Brain microvascular endothelial cell (primary cell): ENCODE measurements around the gene PEX1.
A peak's percentile ranks its signal among the peaks of the same experiment; 100 is the strongest.

Experiments
- DNase-seq: peaks from one replicate; pipeline ENCODE4 v3.0.0-alpha.2; 2020
- H3K27ac ChIP-seq: fragments of 250-450 bp; sonication (Bioruptor Pico); 2 replicates; pipeline ENCODE4 v1.5.1; 2020; ENCODE audit warnings: mild to moderate bottlenecking, moderate library complexity
- H3K27me3 ChIP-seq: fragments of 250-450 bp; sonication (Bioruptor Pico); replicated peaks from 2 replicates; pipeline ENCODE4 v1.5.1; 2020; ENCODE audit warnings: mild to moderate bottlenecking
- H3K36me3 ChIP-seq: fragments of 250-450 bp; sonication (Bioruptor Pico); replicated peaks from 2 replicates; pipeline ENCODE4 v1.5.1; 2020; ENCODE audit warnings: mild to moderate bottlenecking
- H3K4me3 ChIP-seq: 2 replicates; pipeline ENCODE4 v1.5.1; 2011; ENCODE audit warnings: low read depth, mild to moderate bottlenecking, control low read depth, low read length, moderate library complexity
- in situ Hi-C: cut with HindIII; loops from 2 replicates; pipeline ENCODE4 v1.10.0; 2017; ENCODE audit warnings: low sequenced_read_pairs, low pct_ligation_motif_present
- TF ChIP-seq, protein P1 (sequence below): IDR thresholded peaks from 2 replicates; pipeline ENCODE4 v1.5.1; 2011; ENCODE audit warnings: low read depth, mild to moderate bottlenecking, moderate library complexity, low read length, control low read depth, inconsistent platforms; ENCODE audit errors: missing control alignments

PEX1 gene

DNA sequence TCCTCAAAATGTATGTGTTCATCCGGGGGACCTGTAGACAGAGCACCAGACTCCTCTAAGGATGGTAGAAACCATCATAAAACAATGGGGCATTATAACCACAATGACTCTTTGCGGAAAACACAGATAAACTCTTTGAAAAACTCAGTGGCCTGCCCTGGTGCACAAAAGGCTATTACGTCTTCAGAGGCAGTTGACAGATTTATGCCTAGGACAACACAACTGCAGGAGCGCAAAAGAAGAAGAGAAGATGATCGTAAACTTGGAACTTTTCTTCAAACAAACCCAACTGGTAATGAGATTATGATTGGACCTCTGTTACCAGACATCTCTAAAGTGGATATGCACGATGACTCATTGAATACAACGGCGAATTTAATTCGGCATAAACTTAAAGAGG is 6.3 kb upstream of the PEX1 start:
- DNase-seq = no peak
- in situ Hi-C loops = no loop called here
- Histone ChIP-seq H3K27ac (no peak overlapping the region), H3K4me3 (no peak overlapping the region), H3K27me3 (no peaks in the 10 kb centered on the region), H3K36me3 (peaks cover 33% of the 10 kb centered on the region)
- TF ChIP-seq, protein P1, sequence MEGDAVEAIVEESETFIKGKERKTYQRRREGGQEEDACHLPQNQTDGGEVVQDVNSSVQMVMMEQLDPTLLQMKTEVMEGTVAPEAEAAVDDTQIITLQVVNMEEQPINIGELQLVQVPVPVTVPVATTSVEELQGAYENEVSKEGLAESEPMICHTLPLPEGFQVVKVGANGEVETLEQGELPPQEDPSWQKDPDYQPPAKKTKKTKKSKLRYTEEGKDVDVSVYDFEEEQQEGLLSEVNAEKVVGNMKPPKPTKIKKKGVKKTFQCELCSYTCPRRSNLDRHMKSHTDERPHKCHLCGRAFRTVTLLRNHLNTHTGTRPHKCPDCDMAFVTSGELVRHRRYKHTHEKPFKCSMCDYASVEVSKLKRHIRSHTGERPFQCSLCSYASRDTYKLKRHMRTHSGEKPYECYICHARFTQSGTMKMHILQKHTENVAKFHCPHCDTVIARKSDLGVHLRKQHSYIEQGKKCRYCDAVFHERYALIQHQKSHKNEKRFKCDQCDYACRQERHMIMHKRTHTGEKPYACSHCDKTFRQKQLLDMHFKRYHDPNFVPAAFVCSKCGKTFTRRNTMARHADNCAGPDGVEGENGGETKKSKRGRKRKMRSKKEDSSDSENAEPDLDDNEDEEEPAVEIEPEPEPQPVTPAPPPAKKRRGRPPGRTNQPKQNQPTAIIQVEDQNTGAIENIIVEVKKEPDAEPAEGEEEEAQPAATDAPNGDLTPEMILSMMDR = no peak

DNA sequence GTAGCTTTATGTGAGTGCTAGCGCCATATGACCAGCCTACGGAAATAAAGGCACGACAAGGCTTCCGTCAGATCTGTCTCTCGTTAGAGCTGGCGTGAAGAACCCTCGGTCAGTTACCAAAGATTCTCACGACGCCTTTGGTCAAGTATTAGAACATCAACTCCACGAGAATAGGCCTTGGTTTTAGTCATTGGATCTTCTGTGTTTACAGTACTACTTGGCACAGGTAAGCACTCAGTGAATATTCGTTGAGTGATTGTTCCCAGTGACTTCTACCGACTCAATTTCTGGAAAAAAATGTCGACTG is 591 bp upstream of the PEX1 start:
- peak overlapping the region; percentile 81 for H3K4me3 ChIP-seq
- in situ Hi-C loops = no loop called here
- no peak for DNase-seq

DNA sequence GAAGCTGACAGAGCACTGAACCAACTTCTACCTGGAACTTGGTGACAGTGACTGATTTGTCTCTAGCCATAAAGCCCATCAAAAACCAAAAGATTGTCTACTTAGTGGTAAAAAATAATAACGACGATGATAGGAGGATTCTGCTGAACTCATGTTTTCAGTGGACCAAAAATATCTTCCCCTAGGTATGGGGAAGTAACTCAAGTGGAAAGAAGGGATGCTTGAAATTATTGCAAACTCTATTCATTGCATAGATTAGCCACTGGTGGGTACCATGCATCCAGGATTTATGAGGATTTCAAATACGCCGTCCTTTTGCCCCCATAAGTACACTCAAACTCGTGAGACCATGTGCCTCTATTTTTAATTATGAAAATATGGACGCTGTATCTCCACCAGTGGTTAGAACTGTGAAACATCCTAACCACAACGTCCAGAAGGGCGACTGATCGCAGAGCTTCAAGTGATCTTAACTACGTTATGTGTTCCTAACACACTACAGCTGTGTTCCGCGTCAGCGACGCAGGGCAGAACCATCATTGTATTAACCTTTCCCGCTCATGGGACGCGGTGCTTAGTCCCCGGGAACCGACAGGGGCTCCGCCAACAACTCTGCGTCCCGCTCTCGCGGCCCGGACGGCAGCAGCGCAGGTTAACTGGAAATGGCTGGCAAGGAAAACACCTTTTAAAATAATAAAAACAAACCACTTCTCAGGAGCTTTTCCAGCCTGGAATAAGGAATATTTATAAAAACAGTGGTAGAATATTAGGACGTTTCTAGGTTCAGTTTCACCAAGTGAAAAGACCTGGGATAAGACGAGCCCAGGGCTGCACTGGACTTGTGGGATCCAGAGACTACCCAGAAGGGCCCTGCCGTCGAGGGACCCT is 776 bp downstream of the PEX1 start:
- H3K27me3 ChIP-seq = no peaks in the 10 kb centered on the region
- peaks cover 6% of the 10 kb centered on the region for H3K36me3 ChIP-seq
- TF ChIP-seq, protein P1 = peak; percentile 46
- peak overlapping the region; percentile 81 for H3K4me3 ChIP-seq
- in situ Hi-C loops = no loop called here
- DNase-seq = peak; percentile 48
- peak overlapping the region; percentile 49 for H3K27ac ChIP-seq

More for the DNA sequence above, 591 bp upstream of the PEX1 start:
- TF ChIP-seq, protein P1 = no peak
- no peaks in the 10 kb centered on the region for H3K27me3 ChIP-seq
- peak overlapping the region; percentile 94 for H3K27ac ChIP-seq
- H3K36me3 ChIP-seq = peaks cover 16% of the 10 kb centered on the region

DNA sequence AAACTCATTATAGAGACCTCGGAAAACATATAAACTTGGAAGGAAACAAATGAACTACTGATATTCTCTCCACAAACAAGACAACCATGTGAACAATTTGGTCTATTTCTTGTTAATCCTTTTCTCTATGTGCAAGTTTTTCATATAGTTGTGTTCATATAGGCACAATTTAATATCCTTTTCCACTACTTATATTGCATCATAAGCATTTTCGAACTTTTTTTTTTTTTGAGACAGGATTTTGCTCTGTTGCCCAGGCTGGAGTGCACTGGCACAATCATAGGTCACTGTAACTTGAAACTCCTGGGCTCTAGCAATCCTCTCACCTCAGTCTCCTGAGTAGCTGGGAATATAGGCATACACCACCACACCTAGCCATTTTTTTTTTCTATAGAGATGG is 5.2 kb downstream of the PEX1 start:
- H3K36me3 ChIP-seq = no peaks in the 10 kb centered on the region
- no peak for DNase-seq
- H3K27ac ChIP-seq = no peak overlapping the region
- H3K27me3 ChIP-seq = no peaks in the 10 kb centered on the region
- TF ChIP-seq, protein P1 = no peak
- H3K4me3 ChIP-seq = no peak overlapping the region
- in situ Hi-C loops = no loop called here

DNA sequence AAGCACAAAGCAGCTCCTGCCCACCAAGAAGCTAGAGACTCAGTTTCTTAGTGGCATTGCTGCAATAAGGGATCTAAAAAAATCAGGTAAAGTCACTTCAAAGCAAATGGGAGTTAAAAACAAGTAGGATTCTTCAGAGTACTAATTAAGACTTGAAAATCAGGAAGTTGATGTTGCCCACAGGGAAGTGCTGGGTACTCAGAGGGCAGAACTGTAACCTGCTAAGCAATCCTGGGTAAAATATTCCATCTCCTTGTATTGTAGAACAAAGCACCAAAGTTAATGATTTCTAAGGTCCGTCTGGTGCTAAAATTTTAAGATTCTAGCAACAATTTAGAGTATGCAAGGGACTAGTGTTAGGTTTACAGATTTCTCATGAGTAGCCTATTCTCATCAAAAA is 8.3 kb downstream of the PEX1 start:
- Histone ChIP-seq H3K27me3 (no peaks in the 10 kb centered on the region), H3K4me3 (no peak overlapping the region), H3K27ac (no peak overlapping the region), H3K36me3 (no peaks in the 10 kb centered on the region)
- no peak for DNase-seq
- TF ChIP-seq, protein P1 = no peak
- in situ Hi-C loops = no loop called here

DNA sequence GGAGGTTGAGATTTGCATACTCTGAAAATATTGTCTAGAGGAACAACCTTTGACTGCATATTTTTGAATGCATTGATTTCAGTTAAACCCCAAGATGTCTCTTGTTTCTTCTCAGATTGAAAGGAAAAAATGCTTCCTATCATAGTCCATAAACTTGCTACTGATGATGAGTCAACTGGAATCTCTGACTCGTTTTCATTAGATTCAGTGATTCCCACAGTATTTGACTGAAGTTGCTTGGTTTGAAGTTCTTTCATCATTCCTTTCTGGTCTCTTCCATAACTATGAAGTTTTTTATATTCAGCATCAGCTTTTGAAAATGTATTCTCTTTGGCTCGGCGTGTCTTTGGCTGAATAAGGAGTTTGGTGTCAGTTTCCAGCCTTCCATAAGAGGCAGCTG is 10.7 kb downstream of the PEX1 start:
- in situ Hi-C loops = no loop called here
- peak; percentile 1 for DNase-seq
- no peaks in the 10 kb centered on the region for H3K27me3 ChIP-seq
- H3K27ac ChIP-seq = no peak overlapping the region
- no peaks in the 10 kb centered on the region for H3K36me3 ChIP-seq
- no peak overlapping the region for H3K4me3 ChIP-seq
- TF ChIP-seq, protein P1 = no peak
